ENCODE data around the gene NRAS. TPM values are rescaled to one million over a fixed set of nuclear protein-coding genes. Genes with fewer than 3 reads are reported as not detected.

Gene NRAS
- total RNA-seq, 2 donors from 2014 or later, result 40.6 to 54.8 TPM

DNA sequence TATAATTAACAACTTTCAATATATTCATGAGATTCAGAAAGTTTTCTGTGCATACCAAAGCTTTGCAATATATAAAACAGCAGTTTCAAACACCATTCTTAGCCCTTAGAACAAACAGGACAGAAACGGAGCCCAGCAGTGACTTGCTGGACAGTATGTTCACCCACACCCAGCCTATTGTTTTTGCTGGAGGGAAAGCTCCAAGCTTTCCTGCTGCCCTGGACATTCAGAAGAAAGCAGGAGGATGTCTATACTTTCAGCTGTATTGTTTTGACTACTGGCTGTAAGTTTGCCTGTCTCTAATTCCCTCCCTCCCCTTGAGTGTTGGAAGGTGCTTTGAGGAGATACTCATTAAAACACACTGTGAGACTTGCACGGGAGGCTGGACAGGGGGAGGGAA is 56.3 kb downstream of the NRAS start:
- intact Hi-C loops (cut with DNase I), result no loop called here
- Histone ChIP-seq H3K9me3 (no peaks in the 10 kb centered on the region), H3K27ac (no peak overlapping the region), H3K9ac (ENCODE audit: low read depth in 2 of 2, low read length in 2 of 2) (no peak overlapping the region), H3K4me1 (no peaks in the 10 kb centered on the region), H3K36me3 (no peaks in the 10 kb centered on the region), H3K4me3 (no peak overlapping the region), H3K27me3 (no peaks in the 10 kb centered on the region)
- TF ChIP-seq CTCF (IDR thresholded peaks at IDR 0.05), result no peak
- DNase-seq, result no peak

Other genes with a start within 250 kb of the NRAS start
- 10 to 100 TPM; 26.7 to 29.2 TPM for gene TRIM33, start 205.6 kb downstream of the NRAS start, total RNA-seq
- 10 to 100 TPM; 31.7 to 37.0 TPM for gene BCAS2, start 135.2 kb downstream of the NRAS start, total RNA-seq
- gene DENND2C, start 46.7 kb downstream of the NRAS start, total RNA-seq, result 1 to 10 TPM in 1 of 2 donors, under 1 TPM in 1; 0.84 to 1.3 TPM
- 1 to 10 TPM in 1 of 2 donors, under 1 TPM in 1; 0.50 to 1.4 TPM for gene AMPD1, start 21.2 kb downstream of the NRAS start, total RNA-seq
- gene CSDE1, start 41.2 kb upstream of the NRAS start, total RNA-seq, result 100 to 1,000 TPM; 381 to 523 TPM
- 10 to 100 TPM; 41.6 to 42.1 TPM for gene SIKE1, start 63.9 kb upstream of the NRAS start, total RNA-seq
- not detected for gene SYCP1, start 138.1 kb upstream of the NRAS start, total RNA-seq

Data from colonic mucosa (tissue), 4 donors.